GM23338 (cell line): ENCODE data around the gene MYL4. TPM values are rescaled to one million over a fixed set of nuclear protein-coding genes. Genes with fewer than 3 reads are reported as not detected.
"Not testable (repeated sequence)": the region's sequence is repeated elsewhere in the genome, so short reads cannot be mapped to it uniquely, and the experiment has no call there.

Experiments
- ATAC-seq: fragments of 200-7000 bp; cut with Tn5 transposase; 3 replicates; pipeline ENCODE4 v1.9.1; 2020
- DNase-seq: peaks from one replicate; pipeline ENCODE4 v3.0.0-alpha.2; 2015; ENCODE audit warnings: low spot score
- H2AFZ ChIP-seq: fragments of 200-600 bp; sonication (generic); 2 replicates; pipeline ENCODE4 v1.8.0; 2016; ENCODE audit warnings: antibody characterized with exemption, mild to moderate bottlenecking, moderate library complexity
- H3F3A ChIP-seq: fragments of 200-600 bp; sonication (generic); replicated peaks from 2 replicates; pipeline ENCODE4 v1.8.0; 2017; ENCODE audit warnings: antibody characterized with exemption, mixed run types, low read depth
- H3K27ac ChIP-seq: fragments of 200-600 bp; sonication (generic); 2 replicates; pipeline ENCODE4 v1.6.1; 2016; ENCODE audit warnings: low read depth
- H3K27me3 ChIP-seq: fragments of 200-600 bp; sonication (generic); 2 replicates; pipeline ENCODE4 v1.8.0; 2016; ENCODE audit warnings: mild to moderate bottlenecking, mixed run types, moderate library complexity; ENCODE audit not compliant: insufficient read depth
- H3K36me3 ChIP-seq: fragments of 200-600 bp; sonication (generic); 2 replicates; pipeline ENCODE4 v1.8.0; 2016; ENCODE audit warnings: mild to moderate bottlenecking; ENCODE audit not compliant: insufficient read depth
- H3K4me1 ChIP-seq: fragments of 200-600 bp; sonication (generic); 2 replicates; pipeline ENCODE4 v1.8.0; 2016; ENCODE audit warnings: mild to moderate bottlenecking, moderate library complexity; ENCODE audit not compliant: insufficient read depth
- H3K4me2 ChIP-seq: fragments of 200-600 bp; sonication (generic); 2 replicates; pipeline ENCODE4 v1.7.1; 2017; ENCODE audit warnings: mixed run types
- H3K4me3 ChIP-seq: fragments of 200-600 bp; sonication (generic); 2 replicates; pipeline ENCODE4 v1.6.1; 2016; ENCODE audit warnings: mixed run types
- H3K79me2 ChIP-seq: fragments of 200-600 bp; sonication (generic); replicated peaks from 2 replicates; pipeline ENCODE4 v1.8.0; 2017; ENCODE audit warnings: mild to moderate bottlenecking; ENCODE audit not compliant: insufficient read depth
- H3K9me2 ChIP-seq: fragments of 200-600 bp; sonication (generic); 2 replicates; pipeline ENCODE4 v1.8.0; 2017; ENCODE audit not compliant: insufficient read depth
- H4K20me1 ChIP-seq: fragments of 200-600 bp; sonication (generic); replicated peaks from 2 replicates; pipeline ENCODE4 v1.8.0; 2017; ENCODE audit warnings: mild to moderate bottlenecking; ENCODE audit not compliant: insufficient read depth
- H3K27ac Mint-ChIP-seq: 2 replicates; pipeline ENCODE4 v1.8.0; 2020; ENCODE audit warnings: inconsistent platforms, mild to moderate bottlenecking, moderate library complexity, mixed read lengths
- H3K27me3 Mint-ChIP-seq: 3 replicates; pipeline ENCODE4 v1.8.0; 2022; ENCODE audit warnings: low read depth, mild to moderate bottlenecking, moderate library complexity, mixed read lengths, inconsistent platforms; ENCODE audit not compliant: insufficient read depth, poor library complexity
- H3K36me3 Mint-ChIP-seq: 3 replicates; pipeline ENCODE4 v1.8.0; 2021; ENCODE audit warnings: low read depth, mild to moderate bottlenecking, inconsistent platforms, moderate library complexity, mixed read lengths
- H3K4me1 Mint-ChIP-seq: 3 replicates; pipeline ENCODE4 v1.8.0; 2020; ENCODE audit warnings: mild to moderate bottlenecking, inconsistent platforms, mixed read lengths
- H3K4me3 Mint-ChIP-seq: 3 replicates; pipeline ENCODE4 v1.8.0; 2021; ENCODE audit warnings: moderate library complexity, mild to moderate bottlenecking, inconsistent platforms, mixed read lengths
- H3K9me3 Mint-ChIP-seq: 3 replicates; pipeline ENCODE4 v1.8.0; 2020; ENCODE audit warnings: moderate library complexity, mild to moderate bottlenecking, inconsistent platforms, mixed read lengths
- CREB1 ChIP-seq: fragments of 250-450 bp; sonication (Bioruptor Pico); IDR thresholded peaks from 2 replicates; pipeline ENCODE4 v1.5.0; 2020; ENCODE audit warnings: low read depth, mild to moderate bottlenecking, moderate library complexity
- NANOG ChIP-seq: IDR thresholded peaks from 2 replicates; pipeline ENCODE4 v1.6.1; 2016; ENCODE audit warnings: antibody characterized with exemption, borderline replicate concordance
- POLR2AphosphoS5 ChIP-seq: IDR thresholded peaks from 2 replicates; pipeline ENCODE4 v1.6.1; 2016; ENCODE audit warnings: antibody characterized with exemption, low read depth
- STAT1 ChIP-seq: IDR thresholded peaks from one replicate; pipeline ENCODE4 v1.6.1; 2016; ENCODE audit warnings: antibody characterized with exemption; ENCODE audit not compliant: unreplicated experiment
- ZNF331 ChIP-seq: fragments of 250-450 bp; sonication (Bioruptor Pico); IDR thresholded peaks from 2 replicates; pipeline ENCODE4 v1.5.0; 2020; ENCODE audit warnings: low read depth, mild to moderate bottlenecking, moderate library complexity
- polyA plus RNA-seq: library from polyadenylated mRNA; unstranded; fragments of >200 nt; fragmentation: Nextera tagmentation; extraction: Ambion mirVana; gene quantifications from 2 replicates; pipeline ENCODE4 v1.2.1, GENCODE V29; 2016
- total RNA-seq: library from RNA; depleted of rRNA; stranded (reverse); fragments of >200 nt; shearing (Covaris generic); gene quantifications from 2 replicates; pipeline ENCODE4 v1.2.3, GENCODE V29; 2014
- TF ChIP-seq, protein P1 (sequence below): fragments of 250-450 bp; sonication (Bioruptor Pico); IDR thresholded peaks from 2 replicates; pipeline ENCODE4 v1.5.0; 2020; ENCODE audit warnings: mild to moderate bottlenecking, moderate library complexity
- TF ChIP-seq, protein P2 (sequence below), 2 experiments: fragments of 200-600 bp in 1 of 2; sonication (generic) in 1 of 2; conservative IDR thresholded peaks; 2 replicates each; pipeline versions ENCODE4 v1.5.1 to v1.6.1; 2016 to 2017; ENCODE audit warnings: antibody characterized with exemption in 2 of 2, low read depth in 2 of 2, mild to moderate bottlenecking in 2 of 2, moderate library complexity in 1 of 2

Gene MYL4
- total and polyA plus RNA-seq, 2 experiments from 2014 or later: 0.44 TPM; not detected in 1

DNA sequence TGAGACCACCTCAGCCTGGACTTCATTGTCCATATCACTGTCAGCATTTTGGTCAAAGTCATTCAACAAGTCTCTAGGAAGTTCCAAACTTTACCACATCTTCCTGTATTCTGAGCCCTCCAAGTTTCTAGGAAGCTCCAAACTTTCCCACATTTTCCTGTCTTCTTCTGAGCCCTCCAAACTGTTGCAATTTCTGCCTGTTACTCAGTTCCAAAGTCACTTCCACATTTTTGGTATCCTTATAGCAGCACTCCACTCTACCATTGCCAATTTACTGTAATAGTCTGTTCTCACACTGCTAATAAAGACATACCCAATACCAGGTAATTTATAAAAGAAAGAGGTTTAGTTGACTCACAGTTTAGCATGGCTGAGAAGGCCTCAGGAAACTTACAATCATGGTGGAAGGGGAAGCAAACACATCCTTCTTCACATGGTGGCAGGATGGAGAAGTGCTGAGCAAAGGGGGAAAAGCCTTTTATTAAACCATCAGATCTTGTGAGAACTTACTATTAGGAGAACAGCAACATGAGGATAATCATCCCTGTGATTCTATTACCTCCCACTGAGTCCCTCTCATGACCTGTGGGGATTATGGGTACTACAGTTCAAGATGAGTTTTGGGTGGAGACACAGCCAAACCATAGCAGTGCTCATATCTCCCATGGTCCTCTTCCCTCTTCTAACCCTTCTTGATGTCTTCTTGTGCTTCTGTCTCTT is 60.6 kb downstream of the MYL4 start:
- not testable (repeated sequence) for H3K27me3 ChIP-seq, H3K9me2 ChIP-seq, H3K36me3 ChIP-seq, H3K36me3 Mint-ChIP-seq, H3K4me2 ChIP-seq, H3K4me3 Mint-ChIP-seq, H3K4me3 ChIP-seq, H4K20me1 ChIP-seq, H3K27me3 Mint-ChIP-seq, H3K27ac Mint-ChIP-seq, H3F3A ChIP-seq, H2AFZ ChIP-seq, H3K4me1 ChIP-seq, H3K79me2 ChIP-seq, DNase-seq, H3K4me1 Mint-ChIP-seq, ATAC-seq, H3K27ac ChIP-seq
- peaks cover 15% of the 10 kb centered on the region for H3K9me3 Mint-ChIP-seq

DNA sequence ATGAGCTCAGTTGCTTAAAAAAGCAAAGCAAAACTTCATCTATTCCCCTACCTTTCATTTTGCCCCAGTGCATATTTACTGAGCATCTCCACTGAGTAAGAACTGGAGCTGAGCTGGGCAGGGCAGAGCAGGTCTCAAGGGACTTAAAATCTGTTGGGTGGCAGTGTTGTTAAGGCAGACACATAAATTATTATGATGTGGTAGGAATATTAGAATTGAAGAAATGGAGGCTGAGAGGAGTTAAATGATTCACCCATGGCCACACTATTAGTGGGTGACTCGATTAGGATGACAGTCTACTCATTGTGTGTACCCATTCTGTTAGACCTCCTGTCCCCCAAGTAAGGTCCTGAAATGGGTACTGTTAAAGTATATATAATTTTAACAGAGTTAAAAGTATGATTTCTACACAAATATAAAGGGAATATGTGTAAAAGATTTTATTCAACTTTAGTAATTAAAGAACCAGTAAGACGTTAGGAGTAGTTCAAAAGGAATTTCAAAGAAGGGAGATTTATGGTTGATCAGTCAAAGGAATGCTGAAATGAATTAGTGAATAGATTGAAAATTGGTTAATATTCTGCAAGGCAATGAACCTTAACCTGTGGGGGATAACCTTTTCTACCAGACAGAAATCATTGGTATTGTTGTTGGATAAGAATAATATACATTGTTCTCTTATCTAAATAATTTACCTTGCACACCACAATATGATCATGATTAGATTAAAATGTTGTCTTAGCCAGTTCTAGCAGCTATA is 62.0 kb downstream of the MYL4 start:
- no peak overlapping the region for H3K27ac ChIP-seq
- no peak for TF ChIP-seq NANOG
- no peaks in the 10 kb centered on the region for H4K20me1 ChIP-seq
- ATAC-seq (no peak), DNase-seq (no peak)
- peaks cover 15% of the 10 kb centered on the region for H3K9me3 Mint-ChIP-seq
- no peak overlapping the region for H3K4me3 Mint-ChIP-seq
- H3K27ac Mint-ChIP-seq: no peak overlapping the region
- H3K4me1 ChIP-seq: peaks cover 12% of the 10 kb centered on the region
- H3F3A ChIP-seq: no peaks in the 10 kb centered on the region
- no peaks in the 10 kb centered on the region for H3K27me3 ChIP-seq
- H3K4me3 ChIP-seq: no peak overlapping the region
- H3K27me3 Mint-ChIP-seq: peaks cover 7% of the 10 kb centered on the region
- peaks cover 10% of the 10 kb centered on the region; the same call in 1 of the 2 replicates for H3K9me2 ChIP-seq
- no peaks in the 10 kb centered on the region for H3K79me2 ChIP-seq
- H3K4me2 ChIP-seq: no peak overlapping the region
- no peaks in the 10 kb centered on the region; the same call in 1 of the 2 replicates for H3K36me3 ChIP-seq
- no peak overlapping the region for H2AFZ ChIP-seq
- peaks cover 24% of the 10 kb centered on the region for H3K4me1 Mint-ChIP-seq
- H3K36me3 Mint-ChIP-seq: peaks cover 8% of the 10 kb centered on the region

DNA sequence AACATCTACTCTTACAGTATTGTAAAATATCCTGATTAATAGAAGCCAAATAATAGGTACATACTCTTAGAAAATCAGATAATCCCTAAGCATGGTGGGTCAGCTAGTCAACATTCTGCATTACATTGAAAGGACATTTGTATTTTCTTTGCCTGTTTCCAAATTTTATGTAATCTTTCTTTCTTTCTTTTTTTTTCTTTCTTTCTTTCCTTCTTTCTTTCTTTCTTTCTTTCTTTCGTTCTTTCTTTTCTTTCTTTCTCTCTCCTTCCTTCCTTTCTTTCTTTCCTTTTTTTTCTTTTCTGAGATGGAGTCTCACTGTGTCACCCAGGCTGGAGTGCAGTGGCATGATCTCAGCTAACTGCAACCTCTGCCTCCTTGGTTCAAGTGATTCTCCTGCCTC is 63.3 kb downstream of the MYL4 start:
- Mint-ChIP-seq H3K27ac (no peak overlapping the region), H3K4me3 (no peak overlapping the region), H3K36me3 (peaks cover 8% of the 10 kb centered on the region), H3K27me3 (peaks cover 12% of the 10 kb centered on the region), H3K4me1 (peaks cover 33% of the 10 kb centered on the region), H3K9me3 (peaks cover 15% of the 10 kb centered on the region)
- no peaks in the 10 kb centered on the region for H4K20me1 ChIP-seq
- peaks cover 10% of the 10 kb centered on the region; the same call in 1 of the 2 replicates for H3K9me2 ChIP-seq
- no peak overlapping the region for H3K4me2 ChIP-seq
- H3K36me3 ChIP-seq: no peaks in the 10 kb centered on the region; the same call in 1 of the 2 replicates
- no peak overlapping the region for H2AFZ ChIP-seq
- H3K4me3 ChIP-seq: no peak overlapping the region
- peaks cover 23% of the 10 kb centered on the region for H3K4me1 ChIP-seq
- DNase-seq: no peak
- no peaks in the 10 kb centered on the region for H3K79me2 ChIP-seq
- ATAC-seq: no peak
- no peaks in the 10 kb centered on the region for H3F3A ChIP-seq
- H3K27ac ChIP-seq: no peak overlapping the region
- no peaks in the 10 kb centered on the region for H3K27me3 ChIP-seq
- TF ChIP-seq STAT1 (no peak), NANOG (no peak), CREB1 (no peak), ZNF331 (CRISPR knock-in tag) (no peak), POLR2AphosphoS5 (no peak)
- TF ChIP-seq, protein P1, sequence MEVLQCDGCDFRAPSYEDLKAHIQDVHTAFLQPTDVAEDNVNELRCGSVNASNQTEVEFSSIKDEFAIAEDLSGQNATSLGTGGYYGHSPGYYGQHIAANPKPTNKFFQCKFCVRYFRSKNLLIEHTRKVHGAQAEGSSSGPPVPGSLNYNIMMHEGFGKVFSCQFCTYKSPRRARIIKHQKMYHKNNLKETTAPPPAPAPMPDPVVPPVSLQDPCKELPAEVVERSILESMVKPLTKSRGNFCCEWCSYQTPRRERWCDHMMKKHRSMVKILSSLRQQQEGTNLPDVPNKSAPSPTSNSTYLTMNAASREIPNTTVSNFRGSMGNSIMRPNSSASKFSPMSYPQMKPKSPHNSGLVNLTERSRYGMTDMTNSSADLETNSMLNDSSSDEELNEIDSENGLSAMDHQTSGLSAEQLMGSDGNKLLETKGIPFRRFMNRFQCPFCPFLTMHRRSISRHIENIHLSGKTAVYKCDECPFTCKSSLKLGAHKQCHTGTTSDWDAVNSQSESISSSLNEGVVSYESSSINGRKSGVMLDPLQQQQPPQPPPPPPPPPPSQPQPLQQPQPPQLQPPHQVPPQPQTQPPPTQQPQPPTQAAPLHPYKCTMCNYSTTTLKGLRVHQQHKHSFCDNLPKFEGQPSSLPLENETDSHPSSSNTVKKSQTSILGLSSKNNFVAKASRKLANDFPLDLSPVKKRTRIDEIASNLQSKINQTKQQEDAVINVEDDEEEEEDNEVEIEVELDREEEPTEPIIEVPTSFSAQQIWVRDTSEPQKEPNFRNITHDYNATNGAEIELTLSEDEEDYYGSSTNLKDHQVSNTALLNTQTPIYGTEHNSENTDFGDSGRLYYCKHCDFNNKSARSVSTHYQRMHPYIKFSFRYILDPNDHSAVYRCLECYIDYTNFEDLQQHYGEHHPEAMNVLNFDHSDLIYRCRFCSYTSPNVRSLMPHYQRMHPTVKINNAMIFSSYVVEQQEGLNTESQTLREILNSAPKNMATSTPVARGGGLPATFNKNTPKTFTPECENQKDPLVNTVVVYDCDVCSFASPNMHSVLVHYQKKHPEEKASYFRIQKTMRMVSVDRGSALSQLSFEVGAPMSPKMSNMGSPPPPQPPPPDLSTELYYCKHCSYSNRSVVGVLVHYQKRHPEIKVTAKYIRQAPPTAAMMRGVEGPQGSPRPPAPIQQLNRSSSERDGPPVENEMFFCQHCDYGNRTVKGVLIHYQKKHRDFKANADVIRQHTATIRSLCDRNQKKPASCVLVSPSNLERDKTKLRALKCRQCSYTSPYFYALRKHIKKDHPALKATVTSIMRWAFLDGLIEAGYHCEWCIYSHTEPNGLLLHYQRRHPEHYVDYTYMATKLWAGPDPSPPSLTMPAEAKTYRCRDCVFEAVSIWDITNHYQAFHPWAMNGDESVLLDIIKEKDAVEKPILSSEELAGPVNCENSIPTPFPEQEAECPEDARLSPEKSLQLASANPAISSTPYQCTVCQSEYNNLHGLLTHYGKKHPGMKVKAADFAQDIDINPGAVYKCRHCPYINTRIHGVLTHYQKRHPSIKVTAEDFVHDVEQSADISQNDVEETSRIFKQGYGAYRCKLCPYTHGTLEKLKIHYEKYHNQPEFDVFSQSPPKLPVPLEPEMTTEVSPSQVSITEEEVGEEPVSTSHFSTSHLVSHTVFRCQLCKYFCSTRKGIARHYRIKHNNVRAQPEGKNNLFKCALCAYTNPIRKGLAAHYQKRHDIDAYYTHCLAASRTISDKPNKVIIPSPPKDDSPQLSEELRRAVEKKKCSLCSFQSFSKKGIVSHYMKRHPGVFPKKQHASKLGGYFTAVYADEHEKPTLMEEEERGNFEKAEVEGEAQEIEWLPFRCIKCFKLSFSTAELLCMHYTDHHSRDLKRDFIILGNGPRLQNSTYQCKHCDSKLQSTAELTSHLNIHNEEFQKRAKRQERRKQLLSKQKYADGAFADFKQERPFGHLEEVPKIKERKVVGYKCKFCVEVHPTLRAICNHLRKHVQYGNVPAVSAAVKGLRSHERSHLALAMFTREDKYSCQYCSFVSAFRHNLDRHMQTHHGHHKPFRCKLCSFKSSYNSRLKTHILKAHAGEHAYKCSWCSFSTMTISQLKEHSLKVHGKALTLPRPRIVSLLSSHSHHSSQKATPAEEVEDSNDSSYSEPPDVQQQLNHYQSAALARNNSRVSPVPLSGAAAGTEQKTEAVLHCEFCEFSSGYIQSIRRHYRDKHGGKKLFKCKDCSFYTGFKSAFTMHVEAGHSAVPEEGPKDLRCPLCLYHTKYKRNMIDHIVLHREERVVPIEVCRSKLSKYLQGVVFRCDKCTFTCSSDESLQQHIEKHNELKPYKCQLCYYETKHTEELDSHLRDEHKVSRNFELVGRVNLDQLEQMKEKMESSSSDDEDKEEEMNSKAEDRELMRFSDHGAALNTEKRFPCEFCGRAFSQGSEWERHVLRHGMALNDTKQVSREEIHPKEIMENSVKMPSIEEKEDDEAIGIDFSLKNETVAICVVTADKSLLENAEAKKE: no peak
- TF ChIP-seq, protein P2, sequence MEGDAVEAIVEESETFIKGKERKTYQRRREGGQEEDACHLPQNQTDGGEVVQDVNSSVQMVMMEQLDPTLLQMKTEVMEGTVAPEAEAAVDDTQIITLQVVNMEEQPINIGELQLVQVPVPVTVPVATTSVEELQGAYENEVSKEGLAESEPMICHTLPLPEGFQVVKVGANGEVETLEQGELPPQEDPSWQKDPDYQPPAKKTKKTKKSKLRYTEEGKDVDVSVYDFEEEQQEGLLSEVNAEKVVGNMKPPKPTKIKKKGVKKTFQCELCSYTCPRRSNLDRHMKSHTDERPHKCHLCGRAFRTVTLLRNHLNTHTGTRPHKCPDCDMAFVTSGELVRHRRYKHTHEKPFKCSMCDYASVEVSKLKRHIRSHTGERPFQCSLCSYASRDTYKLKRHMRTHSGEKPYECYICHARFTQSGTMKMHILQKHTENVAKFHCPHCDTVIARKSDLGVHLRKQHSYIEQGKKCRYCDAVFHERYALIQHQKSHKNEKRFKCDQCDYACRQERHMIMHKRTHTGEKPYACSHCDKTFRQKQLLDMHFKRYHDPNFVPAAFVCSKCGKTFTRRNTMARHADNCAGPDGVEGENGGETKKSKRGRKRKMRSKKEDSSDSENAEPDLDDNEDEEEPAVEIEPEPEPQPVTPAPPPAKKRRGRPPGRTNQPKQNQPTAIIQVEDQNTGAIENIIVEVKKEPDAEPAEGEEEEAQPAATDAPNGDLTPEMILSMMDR (conservative IDR thresholded peaks at IDR 0.05; ENCODE audit: low read depth in 2 of 2): no peak
